Fibroblast of the aortic adventitia (primary cell): Measurements from ENCODE around the gene RAVER1. TPM values are rescaled to one million over a fixed set of nuclear protein-coding genes. Genes with fewer than 3 reads are reported as not detected.

Source experiments
- DNase-seq: peaks from one replicate; pipeline ENCODE4 v3.0.0-alpha.2; 2010; ENCODE audit warnings: low read depth
- H3K4me3 ChIP-seq: 2 replicates; pipeline ENCODE4 v1.5.1; 2011; ENCODE audit warnings: low read depth, mild to moderate bottlenecking, control low read depth, low read length, moderate library complexity
- total RNA-seq: library from RNA; depleted of rRNA; stranded (reverse); fragments of >200 nt; gene quantifications from 2 replicates; pipeline ENCODE4 v1.2.3, GENCODE V29; 2012; ENCODE audit warnings: low replicate concordance
- TF ChIP-seq, protein P1 (sequence below): IDR thresholded peaks from 2 replicates; pipeline ENCODE4 v1.5.1; 2011; ENCODE audit warnings: mild to moderate bottlenecking, low read length, control low read depth, inconsistent platforms; ENCODE audit not compliant: insufficient read depth

The RAVER1 gene
- total RNA-seq, 1 donor: 12.0 TPM

DNA sequence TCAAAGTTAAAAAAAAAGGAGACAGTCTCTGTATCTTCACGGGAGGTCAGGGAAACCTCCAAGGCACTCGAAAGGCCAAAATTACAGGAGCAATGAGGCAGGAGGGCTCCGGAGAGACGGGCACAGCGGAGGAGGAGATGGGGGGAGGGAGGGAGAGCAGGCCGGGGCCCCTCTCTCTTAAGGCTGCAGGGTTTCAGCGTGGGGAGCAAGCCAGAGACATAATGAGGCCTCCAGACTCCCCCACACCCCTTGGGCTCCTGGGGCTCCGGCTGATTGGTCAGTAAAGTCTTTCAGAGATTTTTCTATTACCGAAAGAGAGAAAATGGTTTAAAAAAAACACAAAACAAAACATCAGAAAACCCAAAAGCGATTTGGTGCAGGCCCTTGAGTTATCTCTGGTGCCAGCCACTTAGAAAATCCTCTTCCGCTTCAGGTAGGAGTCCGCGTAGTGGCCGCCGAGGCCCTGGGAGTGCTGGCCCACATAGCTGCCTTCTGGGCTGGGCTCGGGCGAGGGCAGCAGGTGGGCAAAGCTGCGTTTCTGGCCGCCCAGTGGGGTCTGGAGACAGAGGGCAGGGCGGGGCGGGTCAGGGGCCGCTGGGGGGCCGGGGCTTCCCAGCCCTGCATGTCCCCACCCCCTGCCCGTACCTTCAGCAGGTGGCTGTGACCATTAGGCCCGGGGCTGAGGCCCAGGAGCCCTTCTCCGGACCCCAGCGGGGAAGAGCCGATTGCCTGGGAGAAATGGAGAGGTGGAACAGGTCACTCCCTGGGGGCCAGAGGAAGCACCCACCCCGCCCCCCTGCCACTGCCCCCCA is 16.1 kb downstream of the RAVER1 start:
- DNase-seq: no peak
- TF ChIP-seq, protein P1, sequence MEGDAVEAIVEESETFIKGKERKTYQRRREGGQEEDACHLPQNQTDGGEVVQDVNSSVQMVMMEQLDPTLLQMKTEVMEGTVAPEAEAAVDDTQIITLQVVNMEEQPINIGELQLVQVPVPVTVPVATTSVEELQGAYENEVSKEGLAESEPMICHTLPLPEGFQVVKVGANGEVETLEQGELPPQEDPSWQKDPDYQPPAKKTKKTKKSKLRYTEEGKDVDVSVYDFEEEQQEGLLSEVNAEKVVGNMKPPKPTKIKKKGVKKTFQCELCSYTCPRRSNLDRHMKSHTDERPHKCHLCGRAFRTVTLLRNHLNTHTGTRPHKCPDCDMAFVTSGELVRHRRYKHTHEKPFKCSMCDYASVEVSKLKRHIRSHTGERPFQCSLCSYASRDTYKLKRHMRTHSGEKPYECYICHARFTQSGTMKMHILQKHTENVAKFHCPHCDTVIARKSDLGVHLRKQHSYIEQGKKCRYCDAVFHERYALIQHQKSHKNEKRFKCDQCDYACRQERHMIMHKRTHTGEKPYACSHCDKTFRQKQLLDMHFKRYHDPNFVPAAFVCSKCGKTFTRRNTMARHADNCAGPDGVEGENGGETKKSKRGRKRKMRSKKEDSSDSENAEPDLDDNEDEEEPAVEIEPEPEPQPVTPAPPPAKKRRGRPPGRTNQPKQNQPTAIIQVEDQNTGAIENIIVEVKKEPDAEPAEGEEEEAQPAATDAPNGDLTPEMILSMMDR: no peak
- no peak overlapping the region for H3K4me3 ChIP-seq

DNA sequence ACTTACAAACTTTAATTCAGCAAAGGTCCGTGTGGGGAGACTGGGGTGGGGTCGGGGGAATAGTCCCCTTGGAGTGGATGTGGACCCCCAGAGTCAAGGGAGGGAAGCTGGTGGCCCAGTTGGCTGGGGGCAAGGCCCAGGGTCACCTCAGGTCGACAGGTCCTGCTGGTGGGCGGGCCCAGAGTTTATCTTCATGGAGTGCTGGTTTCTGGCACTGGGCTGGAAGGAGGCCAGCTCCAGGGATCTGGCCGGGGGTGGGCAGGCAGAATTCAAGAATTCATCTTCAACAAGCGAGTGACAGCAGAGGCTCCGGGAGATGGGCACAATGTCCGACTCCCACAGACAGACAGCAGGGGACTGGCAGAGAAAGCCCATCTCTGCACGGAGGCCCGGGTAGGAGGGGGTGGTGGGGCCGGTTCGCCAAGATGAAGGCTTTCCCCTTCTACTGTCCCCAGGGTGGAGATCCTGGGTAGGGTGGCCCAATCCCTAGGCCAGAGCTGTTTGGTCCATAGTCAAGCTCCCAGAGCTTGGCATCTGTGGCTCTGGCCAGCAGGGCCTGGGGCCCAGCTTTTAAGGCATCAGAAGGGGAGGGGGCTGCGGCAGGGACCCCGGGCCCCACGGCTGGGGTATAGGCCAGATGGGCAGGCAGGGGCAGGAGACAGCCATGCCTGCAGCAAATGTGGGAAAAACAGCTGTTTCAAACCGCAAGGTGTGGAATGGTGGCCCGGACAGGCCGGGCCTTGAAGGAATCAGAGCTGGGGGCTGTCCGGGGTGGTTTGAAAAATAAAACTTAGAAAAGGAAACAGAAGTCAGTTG is 16.9 kb downstream of the RAVER1 start:
- H3K4me3 ChIP-seq: no peak overlapping the region
- TF ChIP-seq, protein P1: no peak
- no peak for DNase-seq

DNA sequence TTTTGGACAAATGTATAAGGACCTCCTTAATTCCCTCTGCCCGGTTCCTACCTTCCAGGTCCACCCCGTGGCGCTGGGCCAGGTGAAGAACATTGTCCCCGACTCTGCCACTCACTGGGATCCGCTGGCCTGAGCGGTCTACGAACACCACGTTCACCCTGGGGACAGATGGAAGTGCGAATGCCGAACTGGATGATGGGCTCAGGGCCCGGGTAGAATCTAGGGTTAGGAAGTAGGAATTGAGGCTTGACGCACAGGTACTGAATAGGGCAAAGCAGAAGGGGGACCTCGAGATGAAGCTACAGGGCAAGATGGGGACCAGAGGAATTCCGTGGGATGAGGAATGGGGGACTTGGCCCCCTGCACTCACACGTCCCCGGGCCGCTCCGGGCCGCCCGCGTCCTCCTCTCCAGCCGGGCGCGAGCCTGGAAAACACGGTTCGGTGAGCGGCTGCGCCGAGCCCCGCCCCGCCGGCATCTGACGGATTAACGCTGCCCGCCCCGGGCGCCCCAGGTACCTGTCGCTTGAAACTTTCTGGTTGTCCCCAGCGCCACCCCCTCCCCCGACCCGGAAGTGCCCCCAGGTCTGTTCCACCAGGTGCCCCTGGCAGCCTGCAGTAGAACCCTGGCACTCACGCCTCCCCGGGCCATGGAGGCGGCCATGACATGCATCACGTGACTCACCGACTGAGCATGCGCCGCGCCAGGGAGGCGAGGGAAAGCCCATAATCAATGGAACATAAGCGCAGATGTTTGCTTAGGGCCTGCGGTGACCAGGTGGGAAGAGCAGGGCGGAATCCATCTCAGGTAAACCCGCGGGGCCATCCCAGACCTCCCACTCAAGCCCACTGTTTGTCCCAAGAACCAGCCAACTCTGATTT is 17.8 kb downstream of the RAVER1 start, which contains the start of gene FDX2:
TSS of gene FDX2 (minus strand) at position 681 of the 880 bp plus-strand sequence. CDS start at position 662, 19 bp downstream.
- TF ChIP-seq, protein P1: no peak
- peak; percentile 77 for DNase-seq
- H3K4me3 ChIP-seq: peak within 1 kb of the TSS; percentile 96

- TF ChIP-seq, protein P1: no peak
- DNase-seq: no peak
These were observed 23.9 kb downstream of the RAVER1 start, which contains the start of gene ZGLP1 for GRCh38 chr19:10309423-10309822. ZGLP1 (minus strand) TSS chr19:10309815.

DNA sequence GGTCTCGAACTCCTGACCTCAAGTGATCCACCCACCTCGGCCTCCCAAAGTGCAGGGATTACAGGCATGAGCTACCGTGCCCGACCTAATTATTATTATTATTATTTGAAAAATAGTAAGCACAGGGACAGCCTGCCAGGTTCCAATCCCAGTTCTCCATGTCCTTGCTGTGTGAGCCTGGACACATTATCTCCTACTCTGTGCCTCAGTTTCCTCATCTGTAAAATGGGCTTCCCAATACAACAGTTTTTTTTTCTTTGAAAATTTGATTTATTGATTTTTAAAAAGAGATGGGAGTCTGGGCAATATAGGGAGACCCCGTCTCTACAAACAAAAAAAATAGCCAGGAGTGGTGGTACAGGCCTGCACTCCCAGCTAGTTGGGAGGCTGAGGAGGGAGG is 27.0 kb downstream of the RAVER1 start:
- DNase-seq: no peak
- TF ChIP-seq, protein P1: no peak
- H3K4me3 ChIP-seq: no peak overlapping the region

More at GRCh38 chr19:10309423-10309822, 23.9 kb downstream of the RAVER1 start, which contains the start of gene ZGLP1:
- H3K4me3 ChIP-seq: no peak within 1 kb of the TSS
